ENCODE results near the gene IFNB1. TPM values are rescaled to one million over a fixed set of nuclear protein-coding genes. Genes with fewer than 3 reads are reported as not detected.

The IFNB1 gene
- total RNA-seq, 1 experiment from 2014 or later: not detected

GRCh38 chr9:21043841-21044240 lies 33.9 kb downstream of the IFNB1 start:
- no peaks in the 10 kb centered on the region for H3K36me3 Mint-ChIP-seq (ENCODE audit: insufficient read depth, unreplicated experiment)
- intact Hi-C loops (cut with micrococcal nuclease; ENCODE audit: unreplicated experiment): no loop called here
- H3K9me3 Mint-ChIP-seq (ENCODE audit: unreplicated experiment): no peaks in the 10 kb centered on the region
- no peaks in the 10 kb centered on the region for H3K9me3 ChIP-seq
- no peak overlapping the region for H3K27ac Mint-ChIP-seq (ENCODE audit: unreplicated experiment)
- ChIA-PET CTCF (no interaction called here), POLR2A (no interaction called here)
- H3K4me3 ChIP-seq (ENCODE audit: low read depth, low read length): no peak overlapping the region
- no TSS peak for BruUV-seq (replicated peaks)
- no peaks in the 10 kb centered on the region for H3K4me1 Mint-ChIP-seq (ENCODE audit: low read depth, unreplicated experiment)
- no peaks in the 10 kb centered on the region for H3K36me3 ChIP-seq (ENCODE audit: control insufficient read depth, insufficient read depth, low read length)
- H3K4me1 ChIP-seq: no peaks in the 10 kb centered on the region
- no peaks in the 10 kb centered on the region for H3K27me3 Mint-ChIP-seq (ENCODE audit: insufficient read depth, unreplicated experiment)
- no peak for DNase-seq
- H3K27me3 ChIP-seq (replicated peaks; ENCODE audit: control insufficient read depth, insufficient read depth, low read length): no peaks in the 10 kb centered on the region
- no peak overlapping the region for H3K4me3 Mint-ChIP-seq (ENCODE audit: unreplicated experiment)
- TF ChIP-seq CTCF (IDR thresholded peaks at IDR 0.05; ENCODE audit: insufficient read depth in 1 of 2, low read depth in 1 of 2, low read length in 1 of 2, severe bottlenecking in 1 of 2, unreplicated experiment in 1 of 2): no peak

GRCh38 chr9:21042466-21042865 lies 35.3 kb downstream of the IFNB1 start:
- Mint-ChIP-seq H3K9me3 (ENCODE audit: unreplicated experiment) (no peaks in the 10 kb centered on the region), H3K4me3 (ENCODE audit: unreplicated experiment) (no peak overlapping the region)
- POLR2A ChIA-PET: no interaction called here

GRCh38 chr9:21039302-21039701 lies 38.4 kb downstream of the IFNB1 start:
- no peak for DNase-seq
- H3K4me3 Mint-ChIP-seq (ENCODE audit: unreplicated experiment): no peak overlapping the region
- POLR2A ChIA-PET: no interaction called here
- no TSS peak for BruUV-seq (replicated peaks)
- no peak overlapping the region for H3K27ac Mint-ChIP-seq (ENCODE audit: unreplicated experiment)
- no peaks in the 10 kb centered on the region for H3K27me3 Mint-ChIP-seq (ENCODE audit: insufficient read depth, unreplicated experiment)
- H3K9me3 ChIP-seq: no peaks in the 10 kb centered on the region
- intact Hi-C loops (cut with micrococcal nuclease; ENCODE audit: unreplicated experiment): no loop called here
- H3K4me1 ChIP-seq: no peaks in the 10 kb centered on the region
- no peak overlapping the region for H3K4me3 ChIP-seq (ENCODE audit: low read depth, low read length)
- H3K9me3 Mint-ChIP-seq (ENCODE audit: unreplicated experiment): no peaks in the 10 kb centered on the region
- no peak for TF ChIP-seq CTCF (IDR thresholded peaks at IDR 0.05; ENCODE audit: insufficient read depth in 1 of 2, low read depth in 1 of 2, low read length in 1 of 2, severe bottlenecking in 1 of 2, unreplicated experiment in 1 of 2)
- H3K36me3 Mint-ChIP-seq (ENCODE audit: insufficient read depth, unreplicated experiment): no peaks in the 10 kb centered on the region
- no peaks in the 10 kb centered on the region for H3K36me3 ChIP-seq (ENCODE audit: control insufficient read depth, insufficient read depth, low read length)
- no peaks in the 10 kb centered on the region for H3K27me3 ChIP-seq (replicated peaks; ENCODE audit: control insufficient read depth, insufficient read depth, low read length)
- CTCF ChIA-PET: no interaction called here
- no peaks in the 10 kb centered on the region for H3K4me1 Mint-ChIP-seq (ENCODE audit: low read depth, unreplicated experiment)

More at GRCh38 chr9:21042466-21042865, 35.3 kb downstream of the IFNB1 start:
- no peak for DNase-seq
- Histone ChIP-seq H3K27me3 (replicated peaks; ENCODE audit: control insufficient read depth, insufficient read depth, low read length) (no peaks in the 10 kb centered on the region), H3K36me3 (ENCODE audit: control insufficient read depth, insufficient read depth, low read length) (no peaks in the 10 kb centered on the region), H3K4me1 (no peaks in the 10 kb centered on the region), H3K9me3 (no peaks in the 10 kb centered on the region), H3K4me3 (ENCODE audit: low read depth, low read length) (no peak overlapping the region)
- intact Hi-C loops (cut with micrococcal nuclease; ENCODE audit: unreplicated experiment): no loop called here
- TF ChIP-seq CTCF (IDR thresholded peaks at IDR 0.05; ENCODE audit: insufficient read depth in 1 of 2, low read depth in 1 of 2, low read length in 1 of 2, severe bottlenecking in 1 of 2, unreplicated experiment in 1 of 2): no peak
- Mint-ChIP-seq H3K36me3 (ENCODE audit: insufficient read depth, unreplicated experiment) (no peaks in the 10 kb centered on the region), H3K27me3 (ENCODE audit: insufficient read depth, unreplicated experiment) (no peaks in the 10 kb centered on the region), H3K27ac (ENCODE audit: unreplicated experiment) (no peak overlapping the region), H3K4me1 (ENCODE audit: low read depth, unreplicated experiment) (no peaks in the 10 kb centered on the region)
- CTCF ChIA-PET: no interaction called here
- no TSS peak for BruUV-seq (replicated peaks)
